KMS-11 (cell line): Measurements from ENCODE around the gene ATF3.

Source experiments
- H2AFZ ChIP-seq: fragments of 200-600 bp; sonication (generic); 2 replicates; pipeline ENCODE4 v1.6.1; 2016; ENCODE audit warnings: antibody characterized with exemption, mixed run types, low read depth
- H3K27ac ChIP-seq: fragments of 200-600 bp; sonication (generic); 2 replicates; pipeline ENCODE4 v1.6.1; 2016; ENCODE audit warnings: mild to moderate bottlenecking, mixed run types
- H3K27me3 ChIP-seq: fragments of 200-600 bp; sonication (generic); 2 replicates; pipeline ENCODE4 v1.6.1; 2017; ENCODE audit warnings: mild to moderate bottlenecking, low read depth, mixed run types, moderate library complexity; ENCODE audit not compliant: insufficient read depth
- H3K36me3 ChIP-seq: fragments of 200-600 bp; sonication (generic); 2 replicates; pipeline ENCODE4 v1.6.1; 2017; ENCODE audit warnings: mild to moderate bottlenecking, mixed run types; ENCODE audit not compliant: insufficient read depth
- H3K4me1 ChIP-seq: fragments of 200-600 bp; sonication (generic); 2 replicates; pipeline ENCODE4 v1.6.1; 2016; ENCODE audit warnings: mild to moderate bottlenecking, low read depth, mixed run types; ENCODE audit not compliant: poor library complexity, severe bottlenecking
- H3K4me2 ChIP-seq: fragments of 200-600 bp; sonication (generic); 2 replicates; pipeline ENCODE4 v1.7.0; 2016; ENCODE audit warnings: mild to moderate bottlenecking, mixed run types
- H3K4me3 ChIP-seq: fragments of 200-600 bp; sonication (generic); IDR thresholded peaks from 2 replicates; pipeline ENCODE4 v1.6.1; 2017; ENCODE audit warnings: low read depth, low read length, mixed read lengths; ENCODE audit not compliant: insufficient read depth
- H3K79me2 ChIP-seq: fragments of 200-600 bp; sonication (generic); 2 replicates; pipeline ENCODE4 v1.6.1; 2016; ENCODE audit warnings: low read depth, mixed run types; ENCODE audit not compliant: insufficient read depth
- H3K9ac ChIP-seq: fragments of 200-600 bp; sonication (generic); 2 replicates; pipeline ENCODE4 v1.6.1; 2016; ENCODE audit warnings: mild to moderate bottlenecking, mixed run types
- H4K20me1 ChIP-seq: fragments of 200-600 bp; sonication (generic); 2 replicates; pipeline ENCODE4 v1.6.1; 2016; ENCODE audit warnings: mild to moderate bottlenecking, mixed run types; ENCODE audit not compliant: insufficient read depth
- CTCF ChIP-seq: fragments of 200-600 bp; sonication (generic); conservative IDR thresholded peaks from 2 replicates; pipeline ENCODE4 v1.6.1; 2017; ENCODE audit warnings: low read depth, mild to moderate bottlenecking, antibody characterized with exemption, low read length, moderate library complexity, mixed read lengths

ATF3 gene

GRCh38 chr1:212666116-212666775, 57.7 kb downstream of the ATF3 start:
- no peak overlapping the region for H2AFZ ChIP-seq
- no peak overlapping the region for H3K27ac ChIP-seq
- H3K4me2 ChIP-seq = no peak overlapping the region; the same call in 1 of the 2 replicates
- H3K9ac ChIP-seq = no peak overlapping the region
- no peaks in the 10 kb centered on the region for H3K79me2 ChIP-seq
- no peak overlapping the region for H3K4me3 ChIP-seq
- no peaks in the 10 kb centered on the region for H4K20me1 ChIP-seq
- H3K4me1 ChIP-seq = peaks cover 11% of the 10 kb centered on the region
- H3K36me3 ChIP-seq = no peaks in the 10 kb centered on the region
- no peaks in the 10 kb centered on the region for H3K27me3 ChIP-seq
- no peak for TF ChIP-seq CTCF

GRCh38 chr1:212667223-212668139, 58.9 kb downstream of the ATF3 start:
- Histone ChIP-seq H3K27ac (no peak overlapping the region), H3K79me2 (no peaks in the 10 kb centered on the region), H2AFZ (no peak overlapping the region), H3K9ac (no peak overlapping the region), H3K4me1 (peaks cover 11% of the 10 kb centered on the region), H3K4me2 (peak overlapping the region; percentile 26; the same call in 1 of the 2 replicates), H4K20me1 (no peaks in the 10 kb centered on the region), H3K27me3 (no peaks in the 10 kb centered on the region), H3K36me3 (no peaks in the 10 kb centered on the region), H3K4me3 (no peak overlapping the region)
- no peak for TF ChIP-seq CTCF

- H3K79me2 ChIP-seq = no peaks in the 10 kb centered on the region
- H3K27me3 ChIP-seq = no peaks in the 10 kb centered on the region
- H4K20me1 ChIP-seq = no peaks in the 10 kb centered on the region
- no peaks in the 10 kb centered on the region for H3K36me3 ChIP-seq
- no peak for TF ChIP-seq CTCF
- no peak overlapping the region for H3K4me3 ChIP-seq
- peaks cover 11% of the 10 kb centered on the region for H3K4me1 ChIP-seq
- H3K9ac ChIP-seq = no peak overlapping the region
- H3K4me2 ChIP-seq = no peak overlapping the region
- H2AFZ ChIP-seq = no peak overlapping the region
- H3K27ac ChIP-seq = no peak overlapping the region
These were observed 59.9 kb downstream of the ATF3 start for GRCh38 chr1:212668477-212668876.

- no peak overlapping the region for H3K9ac ChIP-seq
- H3K79me2 ChIP-seq = no peaks in the 10 kb centered on the region
- TF ChIP-seq CTCF = peak; percentile 54
- no peak overlapping the region for H3K27ac ChIP-seq
- no peak overlapping the region for H3K4me3 ChIP-seq
- no peaks in the 10 kb centered on the region for H4K20me1 ChIP-seq
- no peak overlapping the region for H3K4me2 ChIP-seq
- H2AFZ ChIP-seq = no peak overlapping the region
- peaks cover 11% of the 10 kb centered on the region for H3K4me1 ChIP-seq
- no peaks in the 10 kb centered on the region for H3K36me3 ChIP-seq
- no peaks in the 10 kb centered on the region for H3K27me3 ChIP-seq
These were observed 60.5 kb downstream of the ATF3 start for GRCh38 chr1:212669102-212669501.
